ENCODE results near the gene RPL5.
A peak's percentile ranks its signal among the peaks of the same experiment; 100 is the strongest.

Gene RPL5

GRCh38 chr1:92864131-92864530 lies 32.3 kb downstream of the RPL5 start:
- no peak overlapping the region for H3K9ac ChIP-seq

GRCh38 chr1:92870591-92870990 lies 38.8 kb downstream of the RPL5 start:
- H3K36me3 ChIP-seq = no peaks in the 10 kb centered on the region

More at GRCh38 chr1:92864131-92864530, 32.3 kb downstream of the RPL5 start:
- Histone ChIP-seq H3K9me3 (no peaks in the 10 kb centered on the region), H3K27ac (no peak overlapping the region), H4K20me1 (no peaks in the 10 kb centered on the region), H3K4me3 (no peak overlapping the region), H3K27me3 (no peaks in the 10 kb centered on the region), H3K36me3 (no peaks in the 10 kb centered on the region), H3K4me1 (peaks cover 7% of the 10 kb centered on the region), H3K4me2 (no peak overlapping the region)
- no peak for TF ChIP-seq Cebpa-rat (IDR thresholded peaks at IDR 0.05)

GRCh38 chr1:92872719-92873118 lies 40.9 kb downstream of the RPL5 start:
- H3K27ac ChIP-seq = no peak overlapping the region
- H4K20me1 ChIP-seq = no peaks in the 10 kb centered on the region
- H3K27me3 ChIP-seq = no peaks in the 10 kb centered on the region
- no peak overlapping the region for H3K4me3 ChIP-seq
- peaks cover 9% of the 10 kb centered on the region for H3K4me1 ChIP-seq
- peaks cover 13% of the 10 kb centered on the region for H3K9me3 ChIP-seq
- no peaks in the 10 kb centered on the region for H3K36me3 ChIP-seq
- no peak overlapping the region for H3K9ac ChIP-seq
- no peak for TF ChIP-seq Cebpa-rat (IDR thresholded peaks at IDR 0.05)
- no peak overlapping the region for H3K4me2 ChIP-seq

More at GRCh38 chr1:92870591-92870990, 38.8 kb downstream of the RPL5 start:
- Histone ChIP-seq H4K20me1 (no peaks in the 10 kb centered on the region), H3K9me3 (peaks cover 13% of the 10 kb centered on the region), H3K4me3 (no peak overlapping the region), H3K9ac (no peak overlapping the region), H3K4me2 (no peak overlapping the region), H3K4me1 (no peaks in the 10 kb centered on the region), H3K27ac (no peak overlapping the region), H3K27me3 (no peaks in the 10 kb centered on the region)
- TF ChIP-seq Cebpa-rat (IDR thresholded peaks at IDR 0.05) = no peak

GRCh38 chr1:92874987-92875386 lies 43.1 kb downstream of the RPL5 start:
- Histone ChIP-seq H4K20me1 (no peaks in the 10 kb centered on the region), H3K36me3 (no peaks in the 10 kb centered on the region), H3K9me3 (peaks cover 13% of the 10 kb centered on the region), H3K4me3 (no peak overlapping the region), H3K9ac (no peak overlapping the region), H3K4me1 (peaks cover 12% of the 10 kb centered on the region), H3K4me2 (no peak overlapping the region), H3K27me3 (no peaks in the 10 kb centered on the region), H3K27ac (no peak overlapping the region)
- TF ChIP-seq Cebpa-rat (IDR thresholded peaks at IDR 0.05) = no peak

- no peaks in the 10 kb centered on the region for H4K20me1 ChIP-seq
- TF ChIP-seq Cebpa-rat (IDR thresholded peaks at IDR 0.05) = no peak
- peaks cover 12% of the 10 kb centered on the region for H3K4me1 ChIP-seq
- peaks cover 13% of the 10 kb centered on the region for H3K9me3 ChIP-seq
- no peaks in the 10 kb centered on the region for H3K36me3 ChIP-seq
- no peak overlapping the region for H3K9ac ChIP-seq
- no peak overlapping the region for H3K27ac ChIP-seq
- no peaks in the 10 kb centered on the region for H3K27me3 ChIP-seq
- H3K4me3 ChIP-seq = no peak overlapping the region
- H3K4me2 ChIP-seq = no peak overlapping the region
Observed at GRCh38 chr1:92876351-92876750, 44.5 kb downstream of the RPL5 start.

- no peaks in the 10 kb centered on the region for H3K36me3 ChIP-seq
- no peaks in the 10 kb centered on the region for H4K20me1 ChIP-seq
- H3K4me1 ChIP-seq = peaks cover 12% of the 10 kb centered on the region
- H3K27me3 ChIP-seq = no peaks in the 10 kb centered on the region
- no peak overlapping the region for H3K27ac ChIP-seq
- peaks cover 9% of the 10 kb centered on the region for H3K9me3 ChIP-seq
- peak overlapping the region; percentile 32 for H3K4me2 ChIP-seq
- TF ChIP-seq Cebpa-rat (IDR thresholded peaks at IDR 0.05) = no peak
- no peak overlapping the region for H3K9ac ChIP-seq
- H3K4me3 ChIP-seq = no peak overlapping the region
Observed at GRCh38 chr1:92877081-92877711, 45.4 kb downstream of the RPL5 start.

GRCh38 chr1:92877792-92878191 lies 46.0 kb downstream of the RPL5 start:
- Histone ChIP-seq H3K9ac (no peak overlapping the region), H4K20me1 (no peaks in the 10 kb centered on the region), H3K27me3 (no peaks in the 10 kb centered on the region), H3K4me3 (no peak overlapping the region), H3K4me1 (peaks cover 13% of the 10 kb centered on the region), H3K27ac (no peak overlapping the region), H3K4me2 (peak overlapping the region; percentile 32), H3K36me3 (no peaks in the 10 kb centered on the region), H3K9me3 (peaks cover 3% of the 10 kb centered on the region)
- TF ChIP-seq Cebpa-rat (IDR thresholded peaks at IDR 0.05) = no peak

- peaks cover 17% of the 10 kb centered on the region for H3K4me1 ChIP-seq
- no peaks in the 10 kb centered on the region for H4K20me1 ChIP-seq
- no peak overlapping the region for H3K4me2 ChIP-seq
- no peaks in the 10 kb centered on the region for H3K27me3 ChIP-seq
- no peaks in the 10 kb centered on the region for H3K36me3 ChIP-seq
- H3K9ac ChIP-seq = no peak overlapping the region
- TF ChIP-seq Cebpa-rat (IDR thresholded peaks at IDR 0.05) = no peak
- no peaks in the 10 kb centered on the region for H3K9me3 ChIP-seq
- no peak overlapping the region for H3K4me3 ChIP-seq
- no peak overlapping the region for H3K27ac ChIP-seq
Observed at GRCh38 chr1:92879316-92879968, 47.6 kb downstream of the RPL5 start.

GRCh38 chr1:92881391-92881790 lies 49.6 kb downstream of the RPL5 start:
- no peak overlapping the region for H3K4me3 ChIP-seq

GRCh38 chr1:92882819-92883218 lies 51.0 kb downstream of the RPL5 start:
- H3K36me3 ChIP-seq = no peaks in the 10 kb centered on the region
- no peaks in the 10 kb centered on the region for H4K20me1 ChIP-seq
- H3K9me3 ChIP-seq = no peaks in the 10 kb centered on the region
- H3K9ac ChIP-seq = no peak overlapping the region
- H3K4me3 ChIP-seq = no peak overlapping the region
- no peak for TF ChIP-seq Cebpa-rat (IDR thresholded peaks at IDR 0.05)
- H3K27ac ChIP-seq = no peak overlapping the region
- H3K4me2 ChIP-seq = no peak overlapping the region
- peaks cover 7% of the 10 kb centered on the region for H3K4me1 ChIP-seq
- no peaks in the 10 kb centered on the region for H3K27me3 ChIP-seq

More at GRCh38 chr1:92881391-92881790, 49.6 kb downstream of the RPL5 start:
- H3K36me3 ChIP-seq = no peaks in the 10 kb centered on the region
- no peak for TF ChIP-seq Cebpa-rat (IDR thresholded peaks at IDR 0.05)
- no peak overlapping the region for H3K9ac ChIP-seq
- no peaks in the 10 kb centered on the region for H3K27me3 ChIP-seq
- H3K9me3 ChIP-seq = no peaks in the 10 kb centered on the region
- H3K4me1 ChIP-seq = peaks cover 17% of the 10 kb centered on the region
- no peak overlapping the region for H3K27ac ChIP-seq
- H3K4me2 ChIP-seq = no peak overlapping the region
- no peaks in the 10 kb centered on the region for H4K20me1 ChIP-seq

Data from BLaER1 (cell line).